Right lobe of liver (tissue), 4 donors: Measurements from ENCODE around the gene RAB41.

ENCODE experiments used
- POLR2A ChIP-seq: fragments of 450-650 bp; IDR thresholded peaks from one replicate; pipeline ENCODE4 v1.6.1; 2017; ENCODE audit warnings: antibody characterized with exemption, mild to moderate bottlenecking
- TF ChIP-seq, protein P1 (sequence below), 4 donors: fragments of 200-600 bp in 3 of 4; fragments of 450-650 bp in 1 of 4; IDR thresholded peaks; one replicate each; pipeline versions ENCODE4 v1.5.1 to v1.8.0; 2016 to 2022; ENCODE audit warnings: antibody characterized with exemption in 4 of 4, mild to moderate bottlenecking in 2 of 4
- donor health status: DM: no; HTN: no; CAD: no.
- donor health status: DM: no; HTN: no; CAD: no.
- donor health status: DM: no; HTN: yes; CAD: no.

DNA sequence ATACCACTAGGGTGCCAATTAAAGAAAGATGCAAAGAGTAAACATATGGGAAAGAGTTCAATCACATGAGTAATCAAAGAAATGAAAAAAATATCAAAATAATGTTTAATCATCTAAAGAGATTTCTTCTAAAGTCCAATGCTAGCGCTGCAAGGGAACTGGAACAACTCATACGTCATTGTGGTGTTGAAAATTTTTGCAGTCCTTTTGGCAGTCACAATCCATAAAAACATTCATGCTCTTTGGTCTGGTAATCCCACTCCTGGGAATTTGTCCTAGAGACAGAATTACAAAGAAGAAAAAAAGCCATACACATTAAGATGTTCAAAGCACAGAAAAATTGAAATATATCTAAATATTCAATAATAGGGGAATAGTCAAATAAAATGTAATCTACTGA is 26.5 kb upstream of the RAB41 start:
- TF ChIP-seq, protein P1, sequence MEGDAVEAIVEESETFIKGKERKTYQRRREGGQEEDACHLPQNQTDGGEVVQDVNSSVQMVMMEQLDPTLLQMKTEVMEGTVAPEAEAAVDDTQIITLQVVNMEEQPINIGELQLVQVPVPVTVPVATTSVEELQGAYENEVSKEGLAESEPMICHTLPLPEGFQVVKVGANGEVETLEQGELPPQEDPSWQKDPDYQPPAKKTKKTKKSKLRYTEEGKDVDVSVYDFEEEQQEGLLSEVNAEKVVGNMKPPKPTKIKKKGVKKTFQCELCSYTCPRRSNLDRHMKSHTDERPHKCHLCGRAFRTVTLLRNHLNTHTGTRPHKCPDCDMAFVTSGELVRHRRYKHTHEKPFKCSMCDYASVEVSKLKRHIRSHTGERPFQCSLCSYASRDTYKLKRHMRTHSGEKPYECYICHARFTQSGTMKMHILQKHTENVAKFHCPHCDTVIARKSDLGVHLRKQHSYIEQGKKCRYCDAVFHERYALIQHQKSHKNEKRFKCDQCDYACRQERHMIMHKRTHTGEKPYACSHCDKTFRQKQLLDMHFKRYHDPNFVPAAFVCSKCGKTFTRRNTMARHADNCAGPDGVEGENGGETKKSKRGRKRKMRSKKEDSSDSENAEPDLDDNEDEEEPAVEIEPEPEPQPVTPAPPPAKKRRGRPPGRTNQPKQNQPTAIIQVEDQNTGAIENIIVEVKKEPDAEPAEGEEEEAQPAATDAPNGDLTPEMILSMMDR (IDR thresholded peaks at IDR 0.05), result no peak
- no peak for TF ChIP-seq POLR2A
